Heart left ventricle (tissue), 16 donors: ENCODE measurements around the gene SRGAP1. TPM values are rescaled to one million over a fixed set of nuclear protein-coding genes. Genes with fewer than 3 reads are reported as not detected.

Experiments
- ATAC-seq, 4 donors: fragments of 200-7000 bp; cut with Tn5 transposase; one replicate each; pipeline ENCODE4 v1.9.1; 2020 to 2022; ENCODE audit warnings: moderate library complexity in 4 of 4, mild to moderate bottlenecking in 3 of 4, moderate number of reproducible peaks in 1 of 4
- DNase-seq, 5 donors: peaks; one replicate each; pipeline ENCODE4 v3.0.0-alpha.2; 2020
- H3K27ac ChIP-seq, 12 donors: fragments of 200-600 bp; sonication (generic) in 4 of 12; one replicate each; pipeline versions ENCODE4 v1.5.0 to v1.8.0; 2016 to 2022; ENCODE audit warnings: mild to moderate bottlenecking in 2 of 12
- H3K27me3 ChIP-seq, 9 donors: fragments of 200-600 bp; sonication (generic) in 2 of 9; one replicate each; pipeline versions ENCODE4 v1.5.1 to v1.8.0; 2016 to 2022; ENCODE audit warnings: mild to moderate bottlenecking in 3 of 9
- H3K36me3 ChIP-seq, 9 donors: fragments of 200-600 bp; sonication (generic) in 2 of 9; one replicate each; pipeline versions ENCODE4 v1.5.0 to v1.8.0; 2018 to 2022; ENCODE audit warnings: mild to moderate bottlenecking in 2 of 9
- H3K4me1 ChIP-seq, 12 donors: fragments of 200-600 bp; sonication (generic) in 4 of 12; one replicate each; pipeline versions ENCODE4 v1.5.0 to v1.8.0; 2016 to 2022; ENCODE audit warnings: mild to moderate bottlenecking in 3 of 12
- H3K4me3 ChIP-seq, 12 donors: fragments of 200-600 bp; sonication (generic) in 4 of 12; one replicate each; pipeline versions ENCODE4 v1.5.0 to v1.8.0; 2017 to 2022; ENCODE audit warnings: mild to moderate bottlenecking in 9 of 12, moderate library complexity in 4 of 12
- H3K9me3 ChIP-seq, 12 donors: fragments of 200-600 bp; sonication (generic) in 4 of 12; one replicate each; pipeline versions ENCODE4 v1.5.0 to v1.8.0; 2016 to 2022; ENCODE audit warnings: mild to moderate bottlenecking in 1 of 12
- POLR2A ChIP-seq, 2 donors: fragments of 450-650 bp; IDR thresholded peaks; one replicate each; pipeline ENCODE4 v1.6.1; 2017; ENCODE audit warnings: antibody characterized with exemption in 2 of 2, mild to moderate bottlenecking in 2 of 2, moderate library complexity in 2 of 2
- WGBS, 4 donors: extraction: QIAGEN DNeasy Blood & Tissue Kit in 2 of 4; methylation state at CpG; one replicate each; pipeline versions ENCODE4 v1.1.5 to v1.1.7; 2013 to 2018; 5-methylcytosine and 5-hydroxymethylcytosine counted together
- intact Hi-C, 10 donors: fragments of 100-400 bp; cut with DNase I; formaldehyde crosslinking; loops; one replicate each; pipeline versions ENCODE4 v1.11.1 to v1.14.2; 2022
- polyA plus RNA-seq, 2 donors: library from polyadenylated mRNA; stranded (reverse); fragments of 200-250 nt; gene quantifications; one replicate each; pipeline ENCODE4 v1.2.3, GENCODE V29; 2013
- total RNA-seq, 9 donors: library from RNA; depleted of rRNA in 2 of 9; stranded (reverse); fragments of >200 nt in 2 of 9; fragmentation: NEBNext Ultra II Directional in 3 of 9; extraction: Animal tissue kit (Norgen Biotek cat#: 25700) in 3 of 9; gene quantifications; one replicate each; pipeline versions ENCODE4 v1.1.0 to v1.2.4, GENCODE V29; 2016 to 2023
- TF ChIP-seq, protein P1 (sequence below), 12 donors: fragments of 200-600 bp; sonication (generic) in 4 of 12; IDR thresholded peaks; one replicate each; pipeline versions ENCODE4 v1.5.0 to v1.8.0; 2018 to 2022; ENCODE audit warnings: antibody characterized with exemption in 12 of 12, mild to moderate bottlenecking in 5 of 12
- donor health status: ischemic (EF 13 %, LVEDD 7.1; RV severe dilation, severe dysfunction).
- donor health status: healthy with polysubstance abuse.
- donor health status: DM: no; HTN: yes; CAD: no.
- donor health status: DM: no; HTN: no; CAD: no.
- donor health status: ischemic (EF 25% LVEDD 6.9; RV normal size, moderate dysfunction).
- donor health status: ischemic (EF 25% LVEDD 5.7; RV mildly dilated, moderate dysfunction).
- donor health status: healthy.
- donor health status: DM: yes; HTN: yes; CAD: no.
- donor health status: ischemic (EF 35%, LVEDD 5.7; RV mildly dilated, moderate dysfunction).
- donor health status: nonischemic (EF 11% LVEDD 7.7; RV severe dilation, severe dysfunction).
- donor health status: DM: yes; HTN: yes; CAD: no.
- donor health status: PGD.
- donor health status: ischemic (EF 29% LVEDD 5.4; RV normal size, mild dysfunction).
- donor health status: nonischemic (EF 23%, LVEDD 6.1; RV moderate dilation, normal function).

The SRGAP1 gene
- total and polyA plus RNA-seq, 11 donors: 1.3 to 10.6 (median 4.5) TPM

DNA sequence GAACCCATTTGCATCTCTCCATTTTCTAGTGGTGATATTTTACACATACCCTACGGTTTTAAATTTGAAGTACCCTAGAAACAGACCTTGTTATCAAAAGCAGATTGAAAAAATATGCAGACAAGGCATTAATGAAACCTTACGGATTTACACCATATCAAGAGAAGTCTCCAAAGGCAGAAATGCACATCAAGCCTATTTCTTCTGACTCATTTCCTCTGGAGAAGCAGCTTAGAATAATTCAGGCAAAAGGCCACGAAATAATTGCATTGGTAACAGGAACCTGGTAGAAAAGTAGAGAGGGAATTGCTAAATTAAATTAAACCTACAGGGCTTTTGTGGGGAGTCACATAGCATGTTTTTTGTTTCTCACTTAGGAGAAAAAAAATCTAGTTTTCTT, 342.9 kb downstream of the SRGAP1 start:
- Histone ChIP-seq H3K4me3 (no peak overlapping the region), H3K4me1 (peaks cover 0 to 12% (median 0%) of the 10 kb centered on the region in 12 donors), H3K9me3 (no peaks in the 10 kb centered on the region), H3K27me3 (no peaks in the 10 kb centered on the region), H3K36me3 (no peaks in the 10 kb centered on the region), H3K27ac (no peak overlapping the region)
- no peak for ATAC-seq
- DNase-seq: no peak
- 64 to 72% (median 70%) methylated on average over 3 of the region's 3 CpGs for WGBS, 4 donors
- intact Hi-C loops: loop anchor here in 6 of 10 donors (10.0 kb wide), 2 partner anchors 57 to 67 kb away; no protein-coding TSS in a partner anchor
- TF ChIP-seq POLR2A (IDR thresholded peaks at IDR 0.05): no peak
- TF ChIP-seq, protein P1, sequence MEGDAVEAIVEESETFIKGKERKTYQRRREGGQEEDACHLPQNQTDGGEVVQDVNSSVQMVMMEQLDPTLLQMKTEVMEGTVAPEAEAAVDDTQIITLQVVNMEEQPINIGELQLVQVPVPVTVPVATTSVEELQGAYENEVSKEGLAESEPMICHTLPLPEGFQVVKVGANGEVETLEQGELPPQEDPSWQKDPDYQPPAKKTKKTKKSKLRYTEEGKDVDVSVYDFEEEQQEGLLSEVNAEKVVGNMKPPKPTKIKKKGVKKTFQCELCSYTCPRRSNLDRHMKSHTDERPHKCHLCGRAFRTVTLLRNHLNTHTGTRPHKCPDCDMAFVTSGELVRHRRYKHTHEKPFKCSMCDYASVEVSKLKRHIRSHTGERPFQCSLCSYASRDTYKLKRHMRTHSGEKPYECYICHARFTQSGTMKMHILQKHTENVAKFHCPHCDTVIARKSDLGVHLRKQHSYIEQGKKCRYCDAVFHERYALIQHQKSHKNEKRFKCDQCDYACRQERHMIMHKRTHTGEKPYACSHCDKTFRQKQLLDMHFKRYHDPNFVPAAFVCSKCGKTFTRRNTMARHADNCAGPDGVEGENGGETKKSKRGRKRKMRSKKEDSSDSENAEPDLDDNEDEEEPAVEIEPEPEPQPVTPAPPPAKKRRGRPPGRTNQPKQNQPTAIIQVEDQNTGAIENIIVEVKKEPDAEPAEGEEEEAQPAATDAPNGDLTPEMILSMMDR (IDR thresholded peaks at IDR 0.05): no peak

DNA sequence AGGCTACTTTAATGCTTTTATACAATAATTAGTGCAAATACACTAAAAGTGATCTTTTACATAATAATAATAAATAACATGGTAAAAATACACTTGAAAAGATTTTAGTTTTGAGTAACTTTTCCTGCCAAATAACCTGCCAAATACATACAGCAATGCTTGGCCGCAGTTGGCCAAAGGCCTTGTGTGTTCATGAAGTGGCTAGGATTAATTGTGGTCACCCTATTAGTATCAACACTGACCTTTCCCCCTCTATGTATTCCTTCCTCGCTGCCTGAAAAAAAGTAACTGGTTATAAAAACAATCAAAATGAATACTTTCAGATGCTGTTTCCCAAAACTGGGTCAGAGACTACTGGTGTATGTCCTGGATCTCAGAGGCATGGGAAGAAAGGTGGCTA, 343.3 kb downstream of the SRGAP1 start:
- H3K4me3 ChIP-seq: no peak overlapping the region
- TF ChIP-seq POLR2A (IDR thresholded peaks at IDR 0.05): no peak
- TF ChIP-seq, protein P1 (IDR thresholded peaks at IDR 0.05): no peak
- intact Hi-C loops: loop anchor here in 6 of 10 donors (10.0 kb wide), 2 partner anchors 57 to 67 kb away; no protein-coding TSS in a partner anchor
- H3K36me3 ChIP-seq: no peaks in the 10 kb centered on the region
- DNase-seq (no peak), ATAC-seq (no peak)
- H3K27ac ChIP-seq: no peak overlapping the region
- peaks cover 0 to 9% (median 0%) of the 10 kb centered on the region in 12 donors for H3K4me1 ChIP-seq
- WGBS, 4 donors: 82 to 88% (median 84%) methylated on average over 2 of the region's 2 CpGs
- no peaks in the 10 kb centered on the region for H3K9me3 ChIP-seq
- no peaks in the 10 kb centered on the region for H3K27me3 ChIP-seq

DNA sequence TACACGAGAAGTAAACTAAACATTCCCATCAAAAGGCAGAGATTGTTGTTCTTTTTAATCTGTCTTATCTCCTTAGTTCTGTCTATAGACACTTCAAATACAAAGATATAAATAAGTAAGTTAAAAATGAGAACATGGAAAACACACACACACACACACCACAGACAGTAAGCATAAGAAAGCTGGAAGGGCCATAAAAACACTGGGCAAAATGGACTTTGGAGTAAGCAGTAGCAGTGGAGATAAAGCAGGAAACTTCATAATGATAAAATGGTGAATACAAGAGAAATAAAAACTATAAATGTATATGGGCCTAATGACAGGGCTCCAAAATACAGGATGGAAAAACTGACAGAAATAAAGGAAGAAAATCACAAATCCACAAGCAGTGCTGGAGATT, 345.0 kb downstream of the SRGAP1 start:
- peaks cover 0 to 11% (median 5%) of the 10 kb centered on the region in 9 donors for H3K36me3 ChIP-seq
- no peak for DNase-seq
- H3K27ac ChIP-seq: no peak overlapping the region
- H3K27me3 ChIP-seq: no peaks in the 10 kb centered on the region
- H3K4me3 ChIP-seq: no peak overlapping the region
- 87 to 97% (median 92%) methylated on average over 1 of the region's 1 CpG for WGBS, 4 donors
- TF ChIP-seq, protein P1 (IDR thresholded peaks at IDR 0.05): no peak
- TF ChIP-seq POLR2A (IDR thresholded peaks at IDR 0.05): no peak
- peaks cover 0 to 9% (median 0%) of the 10 kb centered on the region in 12 donors for H3K4me1 ChIP-seq
- no peak for ATAC-seq
- H3K9me3 ChIP-seq: no peaks in the 10 kb centered on the region
- intact Hi-C loops: loop anchor here in 6 of 10 donors (10.0 kb wide), 2 partner anchors 55 to 65 kb away; no protein-coding TSS in a partner anchor

DNA sequence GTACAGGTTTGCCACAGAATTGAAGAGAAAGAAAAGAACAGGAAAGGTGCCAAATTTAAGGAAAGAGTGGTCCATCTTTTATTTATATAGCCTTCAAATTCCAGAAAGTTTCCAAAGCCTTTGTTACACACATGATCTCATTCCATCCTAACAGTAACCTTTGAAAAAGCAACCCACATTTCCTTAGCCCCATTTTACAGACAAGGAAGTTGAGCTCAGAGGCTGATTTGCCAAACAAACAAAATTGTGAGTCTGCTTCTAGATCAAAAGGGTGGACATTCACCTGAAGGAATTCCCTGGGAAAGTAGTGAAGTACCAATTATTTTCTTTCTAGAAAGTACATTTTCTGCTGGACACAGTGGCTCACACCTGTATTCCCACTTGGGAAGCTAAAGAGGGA, 345.6 kb downstream of the SRGAP1 start:
- DNase-seq (no peak), ATAC-seq (no peak)
- H3K4me3 ChIP-seq: no peak overlapping the region
- peaks cover 0 to 9% (median 0%) of the 10 kb centered on the region in 12 donors for H3K4me1 ChIP-seq
- intact Hi-C loops: no loop called here
- no peaks in the 10 kb centered on the region for H3K9me3 ChIP-seq
- H3K27ac ChIP-seq: no peak overlapping the region
- TF ChIP-seq, protein P1 (IDR thresholded peaks at IDR 0.05): no peak
- TF ChIP-seq POLR2A (IDR thresholded peaks at IDR 0.05): no peak
- H3K36me3 ChIP-seq: peaks cover 0 to 11% (median 5%) of the 10 kb centered on the region in 9 donors
- no peaks in the 10 kb centered on the region for H3K27me3 ChIP-seq
